Measurements from ENCODE around the gene ATP2A1. TPM values are rescaled to one million over a fixed set of nuclear protein-coding genes. Genes with fewer than 3 reads are reported as not detected.

Gene ATP2A1
- polyA plus RNA-seq, 2 of the 4 experiments (the other 2 are of a cell fraction), result 0.96 to 5.2 TPM

DNA sequence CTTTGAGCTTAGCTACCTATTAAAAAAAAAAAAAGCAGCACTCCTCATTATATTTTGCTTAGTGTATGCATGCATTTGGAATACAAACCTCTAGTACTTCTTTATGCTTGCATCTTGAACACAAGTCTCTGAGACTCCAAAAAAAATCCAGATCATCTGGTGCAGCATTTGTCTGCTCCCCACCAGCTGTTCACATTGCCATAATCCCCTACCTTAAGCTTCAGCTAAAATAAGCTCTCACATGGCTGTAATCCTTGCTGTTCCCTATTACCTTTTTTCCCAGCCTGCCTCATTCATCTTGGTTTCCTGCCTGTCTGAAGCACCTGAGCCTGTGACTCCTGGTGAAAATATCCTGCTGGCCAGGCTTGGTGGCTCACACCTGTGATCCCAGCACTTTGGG lies 65.0 kb downstream of the ATP2A1 start:
- no peak for ATAC-seq

DNA sequence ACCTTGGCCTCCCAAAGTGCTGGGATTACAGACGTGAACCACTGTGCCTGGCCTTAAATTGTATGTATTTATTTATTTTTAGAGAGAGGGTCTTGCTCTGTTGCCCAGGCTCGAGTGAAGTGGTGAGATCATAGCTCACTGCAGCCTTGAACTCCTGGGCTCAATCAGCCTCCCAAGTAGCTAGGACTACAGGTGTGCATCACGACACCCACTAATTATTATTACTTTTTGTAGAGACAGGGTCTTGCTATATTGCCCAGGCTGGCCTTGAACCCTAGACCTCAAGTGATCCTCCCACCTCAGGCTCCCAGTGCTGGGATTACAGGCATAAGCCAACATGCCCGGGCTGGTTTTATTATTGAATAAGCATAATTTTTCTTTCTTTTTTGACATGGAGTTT lies 68.4 kb downstream of the ATP2A1 start:
- no peak overlapping the region for H3K4me2 ChIP-seq
- peak overlapping the region in 1 of 2 experiments; percentile 77; a peak in 1 of 6 replicates for H3K27ac ChIP-seq
- no peak for FAIRE-seq
- no peaks in the 10 kb centered on the region for H3K9me3 ChIP-seq
- ChIA-PET CTCF (interaction anchor here (0.6 to 10.5 kb wide), 11 partner anchors 9 to 125 kb away, joined by 3 to 190 read pairs (median 4); partner anchors contain the start of genes ATP2A1, ATXN2L, CD19 and RABEP2), POLR2A (interaction anchor here (1.5 kb wide), 1 partner anchor 75 kb away, joined by 3 read pairs; no protein-coding TSS in a partner anchor)
- no peak for ATAC-seq
- WGBS (ENCODE audit: missing lambda C conversion rate), result 86% methylated on average over 4 of the region's 4 CpGs
- no peak for DNase-seq (ENCODE audit: low read depth in 1 of 2, low spot score in 1 of 2)
- peaks cover 10% of the 10 kb centered on the region; the same call in 2 of the 3 replicates for H3K4me1 ChIP-seq
- H3K4me3 ChIP-seq, result no peak overlapping the region
- TF ChIP-seq TFCP2L1 (CRISPR knock-in tag; IDR thresholded peaks at IDR 0.05), result no peak
- no peak for TF ChIP-seq CEBPB (IDR thresholded peaks at IDR 0.05)

More for the DNA sequence above, 65.0 kb downstream of the ATP2A1 start:
- Histone ChIP-seq H3K4me2 (no peak overlapping the region), H3K4me1 (peaks cover 9% of the 10 kb centered on the region; the same call in 2 of the 3 replicates), H3K9me3 (no peaks in the 10 kb centered on the region), H3K27ac (no peak overlapping the region), H3K4me3 (no peak overlapping the region)
- TF ChIP-seq HOXB5 (CRISPR knock-in tag; IDR thresholded peaks at IDR 0.05) (no peak), CBX8 (IDR thresholded peaks at IDR 0.05) (no peak)
- TF ChIP-seq, protein P1, sequence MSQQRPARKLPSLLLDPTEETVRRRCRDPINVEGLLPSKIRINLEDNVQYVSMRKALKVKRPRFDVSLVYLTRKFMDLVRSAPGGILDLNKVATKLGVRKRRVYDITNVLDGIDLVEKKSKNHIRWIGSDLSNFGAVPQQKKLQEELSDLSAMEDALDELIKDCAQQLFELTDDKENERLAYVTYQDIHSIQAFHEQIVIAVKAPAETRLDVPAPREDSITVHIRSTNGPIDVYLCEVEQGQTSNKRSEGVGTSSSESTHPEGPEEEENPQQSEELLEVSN (IDR thresholded peaks at IDR 0.05; ENCODE audit: borderline replicate concordance, low read depth), result no peak
- no peak for DNase-seq (ENCODE audit: low read depth in 1 of 2, low spot score in 1 of 2)
- no peak for FAIRE-seq
- CTCF ChIA-PET, result interaction anchor here (1.3 to 10.5 kb wide), 6 partner anchors 12 to 98 kb away, joined by 3 to 190 read pairs (median 50); partner anchors contain the start of genes ATP2A1, CD19, RABEP2 and SH2B1
- POLR2A ChIA-PET, result no interaction called here

GRCh38 chr16:28950648-28951409 lies 72.5 kb downstream of the ATP2A1 start, which contains the start of gene NFATC2IP:
Gene NFATC2IP, plus strand, starts transcription at chr16:28950937. Its CDS starts 75 bp downstream, at chr16:28951012.
- POLR2A ChIA-PET, result interaction anchor here (0.9 to 1.7 kb wide), 5 partner anchors 23 to 128 kb away, joined by 3 to 13 read pairs (median 5); partner anchors contain the start of genes ATXN2L, RABEP2, SH2B1 and TUFM
- Histone ChIP-seq H3K27ac (peak within 1 kb of the TSS; percentile 89 to 97), H3K9me3 (no peaks in the 10 kb centered on the region), H3K4me1 (peaks cover 14% of the 10 kb centered on the region), H3K4me3 (peak within 1 kb of the TSS; percentile 91), H3K4me2 (peak within 1 kb of the TSS; percentile 97)
- TF ChIP-seq, protein P2, sequence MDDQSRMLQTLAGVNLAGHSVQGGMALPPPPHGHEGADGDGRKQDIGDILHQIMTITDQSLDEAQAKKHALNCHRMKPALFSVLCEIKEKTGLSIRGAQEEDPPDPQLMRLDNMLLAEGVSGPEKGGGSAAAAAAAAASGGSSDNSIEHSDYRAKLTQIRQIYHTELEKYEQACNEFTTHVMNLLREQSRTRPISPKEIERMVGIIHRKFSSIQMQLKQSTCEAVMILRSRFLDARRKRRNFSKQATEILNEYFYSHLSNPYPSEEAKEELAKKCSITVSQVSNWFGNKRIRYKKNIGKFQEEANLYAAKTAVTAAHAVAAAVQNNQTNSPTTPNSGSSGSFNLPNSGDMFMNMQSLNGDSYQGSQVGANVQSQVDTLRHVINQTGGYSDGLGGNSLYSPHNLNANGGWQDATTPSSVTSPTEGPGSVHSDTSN (IDR thresholded peaks at IDR 0.05), result peak; percentile 99
- TF ChIP-seq, protein P1 (IDR thresholded peaks at IDR 0.05; ENCODE audit: borderline replicate concordance, low read depth), result peak; percentile 68; the same call in 1 of the 2 replicates
- TF ChIP-seq SREBF2 (IDR thresholded peaks at IDR 0.05) (no peak), ZNF302 (CRISPR knock-in tag; IDR thresholded peaks at IDR 0.05) (no peak), MAFK (IDR thresholded peaks at IDR 0.05; ENCODE audit: partially characterized antibody) (peak; percentile 46), BHLHE40 (IDR thresholded peaks at IDR 0.05; ENCODE audit: low read depth, low read length) (no peak), USF2 (IDR thresholded peaks at IDR 0.05) (peak; percentile 35; the same call in 1 of the 2 replicates), CHD2 (IDR thresholded peaks at IDR 0.05; ENCODE audit: low read length, partially characterized antibody) (peak; percentile 54), ESRRA (IDR thresholded peaks at IDR 0.05; ENCODE audit: borderline replicate concordance, low read length) (no peak), MAX (IDR thresholded peaks at IDR 0.05) (peak; percentile 77), JUN (IDR thresholded peaks at IDR 0.05) (peak in 1 of 2 experiments; percentile 80; a peak in 2 of 5 replicates), POLR2A (IDR thresholded peaks at IDR 0.05; ENCODE audit: low read length) (peak; percentile 81), PHF8 (IDR thresholded peaks at IDR 0.05; ENCODE audit: borderline replicate concordance, low read depth) (peak; percentile 59; the same call in 1 of the 2 replicates), BCL3 (IDR thresholded peaks at IDR 0.05) (0 out of 3 replicates have a peak, but pooled peaks have one; percentile 41), HEYL (CRISPR knock-in tag; IDR thresholded peaks at IDR 0.05) (no peak)
- FAIRE-seq (peak; percentile 54), ATAC-seq (peak; percentile 93 to 97), DNase-seq (ENCODE audit: low read depth in 1 of 2, low spot score in 1 of 2) (peak; percentile 98 to 100)
- WGBS (ENCODE audit: missing lambda C conversion rate), result 2% methylated on average over 47 of the region's 79 CpGs
- CTCF ChIA-PET, result interaction anchor here (0.8 to 10.5 kb wide), 3 partner anchors 23 to 115 kb away, joined by 3 to 190 read pairs (median 3); partner anchors contain the start of gene ATP2A1
